HG03066 (cell line): ENCODE measurements around the gene AOC2.

Experiments
- ATAC-seq: cut with Tn5 transposase; IDR thresholded peaks from one replicate; pipeline ENCODE4 v1.9.1; 2021; ENCODE audit warnings: low read depth; ENCODE audit not compliant: unreplicated experiment

The AOC2 gene

DNA sequence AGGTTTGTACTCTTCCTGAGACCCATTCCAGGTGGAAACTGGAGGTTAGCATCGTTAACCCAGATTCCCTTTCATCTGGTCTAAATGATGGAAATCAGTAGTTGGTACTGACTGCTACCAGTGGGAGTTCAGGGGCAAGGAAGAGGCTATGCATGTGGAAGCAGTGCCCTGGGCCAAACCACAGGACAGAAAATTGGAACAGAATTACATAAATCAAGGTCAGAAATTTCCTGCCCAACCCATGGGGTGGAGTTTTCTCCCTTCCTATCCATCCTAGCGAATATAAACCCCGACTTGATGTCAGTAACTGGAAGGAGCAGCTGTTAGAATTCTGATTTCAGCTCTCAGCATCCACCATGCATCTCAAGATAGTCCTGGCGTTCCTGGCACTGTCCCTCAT, at the start of gene AOC2:
AOC2 (plus strand) TSS at position 310 of the 400 bp plus-strand sequence; CDS start at position 357, 47 bp downstream.
- no peak for ATAC-seq

DNA sequence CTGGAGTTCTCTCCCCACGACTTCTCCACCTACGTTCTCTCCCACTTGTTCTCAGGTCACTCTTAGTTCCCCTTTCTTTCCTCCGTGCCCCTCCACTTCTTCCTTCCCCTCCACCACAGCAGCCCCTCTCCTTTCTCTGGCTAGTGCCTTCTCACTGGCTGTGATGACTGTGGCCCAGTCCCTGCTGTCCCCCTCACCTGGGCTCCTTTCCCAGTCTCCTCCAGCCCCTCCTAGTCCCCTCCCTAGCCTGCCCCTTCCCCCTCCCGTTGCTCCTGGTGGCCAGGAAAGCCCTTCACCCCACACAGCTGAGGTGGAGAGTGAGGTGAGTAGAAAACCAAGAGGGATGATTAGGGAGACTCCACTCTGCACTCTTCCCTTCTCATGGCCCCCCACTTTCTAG, 49.3 kb upstream of the AOC2 start:
- ATAC-seq = no peak

DNA sequence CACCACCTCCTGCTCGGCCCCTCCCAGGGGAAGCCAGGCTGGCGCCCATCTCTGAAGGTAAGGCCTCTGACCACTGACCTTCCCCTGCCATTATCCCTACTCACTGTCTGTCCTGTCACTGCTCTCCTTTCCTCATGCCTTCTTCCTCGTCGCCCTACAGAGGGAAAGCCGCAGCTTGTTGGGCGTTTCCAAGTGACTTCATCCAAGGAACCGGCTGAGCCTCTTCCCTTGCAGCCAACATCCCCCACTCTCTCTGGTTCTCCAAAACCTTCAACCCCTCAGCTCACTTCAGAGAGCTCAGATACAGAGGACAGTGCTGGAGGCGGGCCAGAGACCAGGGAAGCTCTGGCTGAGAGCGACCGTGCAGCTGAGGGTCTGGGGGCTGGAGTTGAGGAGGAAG, 48.9 kb upstream of the AOC2 start:
- no peak for ATAC-seq

DNA sequence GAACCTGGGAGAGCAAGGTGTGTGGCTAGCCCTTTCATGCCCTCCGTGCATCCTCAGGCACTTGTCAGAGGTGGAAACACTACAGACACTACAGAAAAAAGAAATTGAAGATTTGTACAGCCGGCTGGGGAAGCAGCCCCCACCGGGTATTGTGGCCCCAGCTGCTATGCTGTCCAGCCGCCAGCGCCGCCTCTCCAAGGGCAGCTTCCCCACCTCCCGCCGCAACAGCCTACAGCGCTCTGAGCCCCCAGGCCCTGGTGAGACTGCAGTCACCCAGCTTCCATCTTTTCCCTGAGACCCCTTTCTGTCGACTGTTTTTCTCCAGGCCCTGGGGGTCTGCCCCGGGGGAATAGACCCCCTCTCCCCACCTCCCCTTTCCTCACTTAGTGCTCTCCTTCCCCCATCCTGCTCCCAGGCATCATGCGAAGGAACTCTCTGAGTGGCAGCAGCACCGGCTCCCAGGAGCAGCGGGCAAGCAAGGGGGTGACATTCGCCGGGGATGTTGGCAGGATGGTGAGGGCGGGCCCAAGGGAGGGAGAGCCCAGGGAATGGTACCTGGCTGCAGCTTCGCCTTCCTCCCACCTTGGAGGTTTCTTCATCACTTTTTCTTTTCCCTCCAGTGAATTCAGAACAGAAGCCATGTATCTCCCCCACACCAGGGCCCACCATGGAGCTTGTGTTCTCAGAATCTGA, 48.2 kb upstream of the AOC2 start:
- no peak for ATAC-seq

DNA sequence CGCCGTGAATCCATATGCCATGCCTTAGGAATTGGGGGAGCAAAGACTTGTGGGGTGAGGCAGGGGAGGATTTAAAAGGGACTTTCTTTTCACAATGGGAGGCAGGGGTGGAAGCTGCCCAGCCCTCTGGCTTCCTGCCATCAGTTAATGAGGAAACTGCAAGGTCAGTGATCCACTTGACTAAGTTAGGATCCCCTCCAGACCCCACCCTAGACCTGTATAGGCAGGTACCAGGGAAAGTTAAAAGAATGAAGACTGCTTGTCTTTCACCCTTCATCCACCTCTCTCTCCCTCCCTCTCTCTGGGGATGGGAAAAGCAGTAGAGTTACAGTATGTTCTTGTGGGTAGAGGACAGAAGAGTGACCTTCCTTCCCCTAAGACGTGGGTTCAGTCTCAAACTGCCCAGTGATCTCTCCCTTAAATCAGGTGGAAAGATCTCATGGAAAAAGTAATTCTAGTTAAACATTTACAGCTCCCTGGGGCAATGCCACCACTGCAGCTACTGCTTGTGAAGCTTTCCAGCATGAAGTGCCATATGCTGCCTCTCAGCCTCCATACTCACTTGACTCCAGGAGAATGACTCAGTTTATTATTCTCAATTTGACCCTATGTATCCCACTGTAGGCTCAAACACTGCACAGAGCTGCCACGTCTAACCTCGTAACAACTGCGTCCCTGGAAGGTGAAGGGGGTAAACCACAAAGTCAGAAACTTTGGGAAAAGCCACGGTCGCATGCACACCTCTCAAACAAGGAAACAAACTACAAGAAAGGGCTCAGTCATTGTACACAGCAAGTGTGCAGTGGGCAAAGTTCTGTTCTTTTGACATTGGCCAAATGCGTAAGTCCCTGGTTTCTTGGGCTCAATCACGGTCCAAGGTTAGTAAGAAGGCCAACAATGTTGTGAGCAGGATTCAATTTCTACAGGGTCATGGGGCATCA, 47.0 kb upstream of the AOC2 start:
- no peak for ATAC-seq

- no peak for ATAC-seq
Measured at GRCh38 chr17:42798011-42798382, 46.4 kb upstream of the AOC2 start.

DNA sequence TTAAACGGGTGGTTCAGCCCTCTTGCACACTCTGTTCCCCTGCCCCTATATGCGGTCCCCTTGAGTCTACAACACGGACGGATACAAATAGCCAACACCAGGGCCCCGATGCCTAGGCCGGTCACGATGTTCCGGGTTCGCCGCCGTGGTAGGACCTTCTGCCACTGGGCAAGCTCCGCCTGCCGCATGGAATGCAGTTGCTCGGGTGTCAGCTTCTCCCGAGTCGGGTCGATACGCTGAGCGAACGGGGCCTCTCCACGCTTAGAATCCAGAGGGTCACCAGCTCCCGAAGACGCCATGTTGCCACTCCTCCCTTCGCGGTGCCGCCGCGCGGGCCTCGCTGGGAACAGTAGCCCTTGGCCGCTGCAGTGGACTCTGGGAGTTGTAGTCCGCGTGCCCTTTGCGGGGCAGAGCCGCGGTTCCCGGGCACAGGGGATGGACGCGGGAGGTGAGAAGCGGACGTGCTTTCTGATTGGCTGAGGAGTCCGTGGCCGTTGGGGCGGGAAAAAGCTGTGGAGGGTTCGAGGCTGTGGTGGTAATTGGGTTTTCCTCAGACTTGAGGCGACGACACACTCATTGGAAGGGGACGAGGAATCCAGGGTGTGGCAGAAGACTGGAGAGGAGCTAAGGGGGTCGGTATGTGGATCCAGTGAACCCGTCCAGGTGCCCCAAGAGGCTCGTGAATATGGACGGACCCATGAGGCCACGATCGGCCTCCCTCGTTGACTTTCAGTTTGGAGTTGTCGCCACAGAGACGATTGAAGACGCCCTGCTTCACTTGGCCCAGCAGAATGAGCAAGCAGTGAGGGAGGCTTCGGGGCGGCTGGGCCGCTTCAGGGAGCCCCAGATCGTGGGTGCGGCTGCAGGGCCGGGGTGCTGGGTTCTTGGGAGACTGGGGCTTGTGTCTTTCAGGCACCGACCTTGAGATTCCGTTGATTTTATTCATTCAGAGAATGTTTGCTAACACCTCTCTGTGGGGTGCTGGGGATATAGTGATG, 45.7 kb upstream of the AOC2 start, which contains the start of the genes CNTD1 and COA3:
CNTD1 (plus strand) TSS at position 479 of the 998 bp plus-strand sequence; CDS start at position 686, 207 bp downstream.
COA3 (minus strand) TSS at position 322 of the 998 bp plus-strand sequence; CDS start at position 299, 23 bp downstream.
- peak; percentile 79 for ATAC-seq

DNA sequence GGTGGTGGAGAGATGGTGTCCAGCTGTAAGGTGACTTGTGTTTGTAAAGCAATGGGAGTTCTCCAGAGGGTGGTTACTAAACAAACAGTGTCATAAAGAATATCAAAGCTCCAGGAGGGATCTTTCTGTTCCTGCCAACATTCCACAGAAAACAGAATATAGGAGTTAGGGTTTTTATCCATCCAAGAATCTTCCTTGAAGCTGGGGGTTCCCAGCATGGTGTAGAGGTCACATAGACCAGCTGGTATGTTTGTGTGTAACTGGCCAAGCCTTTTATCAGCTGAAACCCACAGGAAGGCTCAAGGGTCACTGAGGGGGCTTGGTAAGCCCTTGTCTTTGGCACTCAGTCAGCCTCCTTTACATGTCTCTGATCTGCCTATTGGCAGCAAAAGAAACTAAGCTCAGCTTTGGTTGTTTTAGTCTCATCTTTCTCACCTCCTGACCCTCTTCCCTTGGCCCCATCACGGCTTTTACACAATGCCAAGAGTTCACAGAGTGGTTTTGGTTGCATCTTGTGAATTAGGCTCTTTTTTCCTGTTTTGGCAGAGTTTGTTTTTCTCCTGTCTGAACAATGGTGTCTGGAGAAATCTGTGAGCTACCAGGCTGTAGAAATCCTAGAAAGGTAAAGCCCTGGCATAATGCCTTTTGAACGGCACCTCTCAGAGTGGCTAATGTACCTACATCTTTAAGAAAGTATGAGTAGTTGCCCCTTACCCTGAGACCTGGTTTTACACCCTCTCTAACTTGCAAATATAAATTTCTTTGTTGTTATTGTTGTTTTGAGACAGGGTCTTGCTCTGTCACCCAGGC, 41.1 kb upstream of the AOC2 start:
- ATAC-seq = no peak

GRCh38 chr17:42804918-42805367, 39.4 kb upstream of the AOC2 start:
- no peak for ATAC-seq

GRCh38 chr17:42806249-42806648, 38.1 kb upstream of the AOC2 start:
- no peak for ATAC-seq

DNA sequence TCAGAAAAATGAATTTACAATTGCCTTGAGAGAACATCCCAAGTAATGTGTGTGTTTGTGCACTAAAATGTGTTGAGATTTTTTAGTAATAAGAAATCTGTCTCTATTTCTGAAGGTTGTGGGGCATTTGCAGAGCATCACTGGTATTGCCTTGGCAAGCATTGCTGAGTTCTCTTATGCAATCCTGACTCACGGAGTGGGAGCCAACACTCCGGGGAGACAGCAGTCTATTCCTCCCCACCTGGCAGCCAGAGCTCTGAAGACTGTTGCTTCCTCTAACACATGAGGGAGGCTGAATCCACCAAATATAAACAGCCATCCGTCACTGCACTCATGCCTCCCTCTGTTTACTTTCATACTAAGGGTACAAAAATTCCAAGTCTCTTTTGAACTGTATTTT, 35.1 kb upstream of the AOC2 start:
- no peak for ATAC-seq

- ATAC-seq = no peak
Measured at GRCh38 chr17:42814633-42815399, 29.6 kb upstream of the AOC2 start.

DNA sequence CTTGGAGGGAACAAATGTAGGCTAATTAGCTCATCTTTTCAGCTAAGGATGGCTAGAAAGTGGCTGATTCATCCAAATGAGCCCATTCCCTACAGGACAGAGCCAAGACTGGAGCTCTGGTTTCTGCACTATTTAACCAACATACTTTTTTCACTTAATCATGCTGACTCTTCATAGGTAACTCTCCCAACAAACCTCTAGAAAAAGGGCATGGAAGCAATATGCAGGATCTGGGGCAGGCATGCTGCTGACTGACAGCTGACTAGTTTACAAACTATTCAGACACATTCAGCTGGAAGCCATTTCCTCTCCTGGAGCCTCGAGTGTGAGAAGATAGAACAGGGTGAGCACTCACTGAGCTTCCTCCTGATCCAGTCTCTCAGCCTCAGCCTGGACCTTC, 26.5 kb upstream of the AOC2 start:
- ATAC-seq = no peak

- no peak for ATAC-seq
Measured at GRCh38 chr17:42818379-42818778, 26.0 kb upstream of the AOC2 start.

DNA sequence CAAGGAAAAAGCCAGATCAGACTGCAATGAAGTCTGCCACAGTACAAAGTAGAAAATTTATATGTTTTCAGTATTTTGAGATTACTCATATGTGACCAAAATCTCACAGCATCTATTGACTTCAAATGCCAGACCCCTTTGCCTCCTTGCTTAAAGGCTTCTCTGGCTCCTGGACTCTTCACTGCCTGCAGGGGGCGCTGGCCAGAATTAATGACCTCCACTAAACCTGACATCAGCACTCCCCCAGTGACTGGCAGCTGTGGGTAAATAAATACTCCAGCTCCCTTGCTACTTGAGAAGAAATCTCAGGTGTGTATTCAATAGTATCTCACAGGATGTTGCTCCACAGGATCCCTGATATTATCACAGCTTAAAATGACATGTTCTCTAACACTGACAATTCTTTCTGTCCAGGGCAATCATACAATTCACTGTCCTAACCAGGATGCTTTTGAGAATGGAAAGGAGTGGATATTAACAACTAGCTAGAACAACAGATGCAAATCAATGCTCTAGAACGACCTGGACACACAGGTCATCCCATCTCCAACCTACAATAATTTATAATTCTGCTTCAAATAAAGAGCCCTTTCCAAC, 24.3 kb upstream of the AOC2 start:
- no peak for ATAC-seq

DNA sequence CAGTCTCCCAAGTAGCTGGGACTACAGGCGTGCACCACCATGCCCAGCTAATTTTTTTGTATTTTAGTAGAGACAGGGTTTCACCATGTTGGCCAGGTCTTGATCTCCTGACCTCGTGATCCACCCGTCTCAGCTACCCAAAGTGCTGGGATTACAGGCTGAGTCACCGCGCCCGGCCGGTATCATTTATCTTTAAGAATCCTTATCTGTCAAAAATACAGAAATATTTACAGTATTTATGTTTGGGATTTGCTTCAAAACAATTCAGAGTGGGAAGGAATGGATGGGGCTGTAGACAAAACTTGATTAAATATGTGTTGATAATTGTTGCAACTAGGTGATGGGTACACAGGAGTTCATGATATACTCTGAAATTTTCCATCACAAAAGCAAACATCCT, 23.2 kb upstream of the AOC2 start:
- no peak for ATAC-seq

- no peak for ATAC-seq
Measured at GRCh38 chr17:42827472-42827871, 16.9 kb upstream of the AOC2 start.

DNA sequence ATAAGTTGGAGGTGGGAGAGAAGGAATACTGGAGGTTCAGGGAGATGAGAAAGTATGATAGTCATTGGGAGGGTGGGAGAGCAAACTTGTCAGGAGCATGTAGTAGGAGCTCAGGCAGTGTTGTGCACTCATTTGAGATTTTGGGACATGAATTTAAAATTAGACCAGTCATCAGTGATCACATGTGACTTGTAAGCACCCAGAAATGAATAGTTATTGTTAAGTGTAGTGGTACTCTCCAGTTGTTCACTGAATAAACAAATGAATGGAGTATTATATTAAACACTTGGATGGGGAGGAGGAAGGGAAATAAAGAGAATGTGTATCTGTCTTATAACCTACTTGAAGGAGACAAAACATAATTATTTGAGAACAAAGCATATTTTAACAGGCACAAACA, 13.4 kb upstream of the AOC2 start:
- no peak for ATAC-seq
